Measurements from ENCODE around the gene KRTAP4-7. TPM values are rescaled to one million over a fixed set of nuclear protein-coding genes. Genes with fewer than 3 reads are reported as not detected.
"Not testable (repeated sequence)": the region's sequence is repeated elsewhere in the genome, so short reads cannot be mapped to it uniquely, and the experiment has no call there.

KRTAP4-7 gene
- total and polyA plus RNA-seq, 2 donors = not detected

GRCh38 chr17:41058741-41059140, 25.2 kb upstream of the KRTAP4-7 start:
- H3K4me3 ChIP-seq (ENCODE audit: low read depth, low read length) = no peak overlapping the region
- no peaks in the 10 kb centered on the region for H3K4me1 ChIP-seq (ENCODE audit: insufficient read depth)
- H3K27ac ChIP-seq (ENCODE audit: low read depth) = no peak overlapping the region
- WGBS = 81% methylated on average over 5 of the region's 5 CpGs
- no peaks in the 10 kb centered on the region for H3K36me3 ChIP-seq (ENCODE audit: insufficient read depth)
- DNase-seq (ENCODE audit: extremely low spot score) = no peak

- not testable (repeated sequence) for H3K4me3 ChIP-seq (ENCODE audit: low read depth, low read length); DNase-seq (ENCODE audit: extremely low spot score); H3K27ac ChIP-seq (ENCODE audit: low read depth); H3K36me3 ChIP-seq (ENCODE audit: insufficient read depth); H3K4me1 ChIP-seq (ENCODE audit: insufficient read depth)
- 22% methylated on average over 11 of the region's 31 CpGs for WGBS
These were observed 24.5 kb upstream of the KRTAP4-7 start for GRCh38 chr17:41059276-41060051.

DNA sequence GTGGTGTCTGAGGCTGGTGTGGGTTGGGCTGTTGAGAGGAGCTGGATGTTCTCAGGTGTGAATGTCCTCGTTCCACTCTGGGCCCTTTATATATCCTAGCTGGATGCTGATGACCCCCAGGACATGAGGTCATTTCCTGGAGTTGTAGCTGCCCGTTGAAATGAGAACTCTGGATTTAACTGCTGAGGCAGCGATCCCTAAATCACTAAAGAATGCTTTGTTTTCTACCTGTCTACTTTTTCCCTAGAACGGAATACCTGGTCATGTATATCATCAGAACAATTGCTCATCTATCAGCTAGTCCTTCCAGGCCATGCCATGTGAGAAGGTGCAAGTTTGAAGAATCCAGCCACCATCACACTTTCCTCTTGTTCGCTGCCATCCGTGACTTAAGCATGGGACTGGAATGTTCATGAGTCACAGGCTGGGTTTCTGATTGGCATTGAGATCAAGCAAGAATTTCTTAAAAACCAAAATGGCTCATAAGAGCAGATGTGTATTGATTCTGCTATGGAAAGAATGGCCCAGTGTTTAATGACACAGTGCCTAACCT, 23.8 kb upstream of the KRTAP4-7 start, which contains the start of gene KRTAP2-3:
TSS of gene KRTAP2-3 (minus strand) at position 63 of the 553 bp plus-strand sequence. CDS start 64 bp downstream, outside the sequence.
- H3K27ac ChIP-seq (ENCODE audit: low read depth) = no peak within 1 kb of the TSS
- 66% methylated on average over 6 of the region's 6 CpGs for WGBS
- H3K4me3 ChIP-seq (ENCODE audit: low read depth, low read length) = no peak within 1 kb of the TSS
- H3K4me1 ChIP-seq (ENCODE audit: insufficient read depth) = no peaks in the 10 kb centered on the region
- H3K36me3 ChIP-seq (ENCODE audit: insufficient read depth) = no peaks in the 10 kb centered on the region
- DNase-seq (ENCODE audit: extremely low spot score) = no peak

DNA sequence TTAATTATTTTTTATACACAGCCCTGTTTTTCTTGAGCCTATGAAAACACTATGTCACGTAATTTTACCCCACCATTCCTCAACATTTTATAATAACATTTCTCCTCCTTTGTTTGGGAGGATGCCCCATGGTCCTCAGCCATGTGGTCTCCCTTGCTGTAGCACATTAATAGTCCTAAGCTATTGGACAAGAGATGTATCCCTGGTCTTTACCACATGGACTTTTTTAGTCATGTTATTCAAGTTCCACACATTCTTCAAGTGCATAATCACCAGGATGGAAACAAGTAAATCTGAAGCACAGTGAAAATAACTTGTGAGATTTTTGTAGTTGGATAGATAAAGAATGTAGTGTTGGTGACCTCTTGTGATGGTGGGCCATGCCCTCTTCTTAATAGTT, 22.0 kb upstream of the KRTAP4-7 start:
- 65% methylated on average over 1 of the region's 1 CpG for WGBS
- H3K27ac ChIP-seq (ENCODE audit: low read depth) = no peak overlapping the region
- H3K4me1 ChIP-seq (ENCODE audit: insufficient read depth) = no peaks in the 10 kb centered on the region
- H3K4me3 ChIP-seq (ENCODE audit: low read depth, low read length) = no peak overlapping the region
- no peaks in the 10 kb centered on the region for H3K36me3 ChIP-seq (ENCODE audit: insufficient read depth)
- no peak for DNase-seq (ENCODE audit: extremely low spot score)

GRCh38 chr17:41063449-41063848, 20.5 kb upstream of the KRTAP4-7 start:
- no peaks in the 10 kb centered on the region for H3K4me1 ChIP-seq (ENCODE audit: insufficient read depth)
- no peak overlapping the region for H3K27ac ChIP-seq (ENCODE audit: low read depth)
- H3K4me3 ChIP-seq (ENCODE audit: low read depth, low read length) = no peak overlapping the region
- 71% methylated on average over 4 of the region's 4 CpGs for WGBS
- no peaks in the 10 kb centered on the region for H3K36me3 ChIP-seq (ENCODE audit: insufficient read depth)
- no peak for DNase-seq (ENCODE audit: extremely low spot score)

DNA sequence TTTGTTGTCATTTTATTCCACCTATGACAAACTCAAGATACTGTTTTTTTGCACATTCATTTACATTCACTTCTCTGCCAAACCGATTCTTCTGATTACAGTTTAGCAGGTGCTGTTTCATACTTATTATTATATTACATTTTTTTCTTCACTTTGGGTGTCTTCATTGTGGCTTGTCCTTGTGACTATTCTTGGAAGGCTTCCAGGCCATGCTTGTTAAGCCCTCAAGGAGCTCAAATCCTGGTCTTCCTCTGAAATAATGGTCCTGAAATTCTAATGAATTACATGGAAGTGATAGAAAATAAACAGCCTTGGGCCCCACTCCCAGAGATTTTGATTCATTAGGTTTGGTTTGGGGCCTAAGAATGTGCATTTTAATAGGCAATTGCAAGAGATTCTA, 19.6 kb upstream of the KRTAP4-7 start:
- H3K36me3 ChIP-seq (ENCODE audit: insufficient read depth) = no peaks in the 10 kb centered on the region
- no peaks in the 10 kb centered on the region for H3K4me1 ChIP-seq (ENCODE audit: insufficient read depth)
- no peak overlapping the region for H3K4me3 ChIP-seq (ENCODE audit: low read depth, low read length)
- DNase-seq (ENCODE audit: extremely low spot score) = no peak
- WGBS = 85% methylated on average over 1 of the region's 1 CpG
- no peak overlapping the region for H3K27ac ChIP-seq (ENCODE audit: low read depth)

DNA sequence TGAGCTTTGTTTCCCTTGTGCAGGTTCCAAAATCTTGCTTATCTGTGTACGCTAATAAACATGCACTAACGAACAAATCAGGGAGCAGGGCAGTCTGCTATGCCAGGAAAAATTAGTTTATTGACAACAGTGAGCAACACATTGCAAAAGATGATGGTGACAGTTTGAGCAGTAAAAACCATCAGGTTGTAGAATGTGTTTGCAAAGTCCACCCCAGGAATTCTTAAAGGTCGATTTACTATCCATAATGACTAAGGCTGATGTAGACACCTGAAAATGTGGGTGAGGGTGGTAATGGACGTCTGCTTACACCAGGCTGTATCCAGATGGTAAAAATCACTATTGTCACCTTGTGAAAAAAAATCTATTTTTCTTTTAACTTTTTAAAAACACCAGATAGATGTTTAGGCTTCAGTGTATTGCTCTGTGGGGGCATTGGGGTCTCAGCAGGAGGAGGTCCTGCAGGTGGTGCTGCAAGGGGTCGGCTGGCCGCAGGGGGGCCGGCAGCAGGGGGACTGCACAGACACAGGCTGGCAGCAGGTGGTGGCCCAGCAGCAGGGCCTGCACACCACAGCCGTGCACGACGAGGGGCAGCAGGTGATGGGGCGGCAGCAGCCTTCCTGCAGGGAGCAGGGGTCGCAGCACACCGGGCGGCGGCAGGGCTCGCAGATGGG, 18.8 kb upstream of the KRTAP4-7 start:
- H3K4me3 ChIP-seq (ENCODE audit: low read depth, low read length); H3K27ac ChIP-seq (ENCODE audit: low read depth); DNase-seq (ENCODE audit: extremely low spot score); H3K36me3 ChIP-seq (ENCODE audit: insufficient read depth); H3K4me1 ChIP-seq (ENCODE audit: insufficient read depth): not testable (repeated sequence)
- WGBS = 69% methylated on average over 7 of the region's 16 CpGs

- 83% methylated on average over 6 of the region's 6 CpGs for WGBS
- Histone ChIP-seq H3K36me3 (ENCODE audit: insufficient read depth) (no peaks in the 10 kb centered on the region), H3K4me3 (ENCODE audit: low read depth, low read length) (no peak within 1 kb of the TSS), H3K27ac (ENCODE audit: low read depth) (no peak within 1 kb of the TSS), H3K4me1 (ENCODE audit: insufficient read depth) (no peaks in the 10 kb centered on the region)
- DNase-seq (ENCODE audit: extremely low spot score) = no peak
These were observed 17.9 kb upstream of the KRTAP4-7 start, which contains the start of gene KRTAP2-4 for GRCh38 chr17:41065829-41066624. TSS of gene KRTAP2-4 (minus strand) at chr17:41065879. CDS start at chr17:41065845, 34 bp downstream.

DNA sequence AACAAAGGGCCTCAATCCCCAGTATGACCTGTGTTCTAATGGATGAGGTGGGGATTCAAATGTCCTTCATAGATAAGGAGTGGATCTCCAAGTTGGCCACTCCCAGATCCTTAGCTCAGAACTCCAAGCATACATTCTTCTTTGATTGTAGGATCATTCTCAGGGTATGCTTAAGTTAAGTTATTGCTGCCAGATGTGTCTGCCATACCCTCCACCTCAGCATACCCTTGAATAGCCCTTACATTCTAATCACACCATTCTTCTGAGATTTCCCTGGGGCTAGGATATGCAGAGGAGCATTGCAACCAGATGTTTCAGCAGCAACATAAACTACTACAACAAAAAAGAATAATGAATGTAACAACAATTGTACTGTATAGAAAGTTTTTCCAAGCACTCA, 16.7 kb upstream of the KRTAP4-7 start:
- Histone ChIP-seq H3K27ac (ENCODE audit: low read depth) (no peak overlapping the region), H3K4me3 (ENCODE audit: low read depth, low read length) (no peak overlapping the region), H3K4me1 (ENCODE audit: insufficient read depth) (no peaks in the 10 kb centered on the region), H3K36me3 (ENCODE audit: insufficient read depth) (no peaks in the 10 kb centered on the region)
- no peak for DNase-seq (ENCODE audit: extremely low spot score)

DNA sequence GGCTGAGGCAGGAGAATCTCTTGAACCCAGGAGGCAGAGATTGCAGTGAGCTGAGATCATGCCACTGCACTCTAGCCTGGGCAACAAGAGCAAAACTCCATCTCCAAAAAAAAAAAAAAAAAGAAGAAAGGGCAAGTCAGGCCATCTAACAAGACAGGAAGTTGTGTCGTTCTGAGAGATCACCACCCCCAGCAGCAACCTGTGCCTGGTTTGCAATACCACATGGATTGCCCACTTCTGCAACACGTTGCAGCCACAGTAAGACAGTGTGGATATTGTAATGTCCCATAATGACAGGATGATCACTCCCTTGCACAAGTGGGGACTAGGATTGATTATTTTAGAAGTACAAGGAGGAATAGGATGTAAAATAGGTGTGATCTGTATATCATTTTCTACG, 14.9 kb upstream of the KRTAP4-7 start:
- DNase-seq (ENCODE audit: extremely low spot score) = no peak
- no peaks in the 10 kb centered on the region for H3K36me3 ChIP-seq (ENCODE audit: insufficient read depth)
- 77% methylated on average over 3 of the region's 3 CpGs for WGBS
- no peak overlapping the region for H3K4me3 ChIP-seq (ENCODE audit: low read depth, low read length)
- no peak overlapping the region for H3K27ac ChIP-seq (ENCODE audit: low read depth)
- no peaks in the 10 kb centered on the region for H3K4me1 ChIP-seq (ENCODE audit: insufficient read depth)

GRCh38 chr17:41071606-41072360, 12.2 kb upstream of the KRTAP4-7 start:
- Histone ChIP-seq H3K4me3 (ENCODE audit: low read depth, low read length) (no peak overlapping the region), H3K36me3 (ENCODE audit: insufficient read depth) (no peaks in the 10 kb centered on the region), H3K27ac (ENCODE audit: low read depth) (no peak overlapping the region), H3K4me1 (ENCODE audit: insufficient read depth) (no peaks in the 10 kb centered on the region)
- 80% methylated on average over 5 of the region's 5 CpGs for WGBS
- no peak for DNase-seq (ENCODE audit: extremely low spot score)

- no peak overlapping the region for H3K4me3 ChIP-seq (ENCODE audit: low read depth, low read length)
- no peaks in the 10 kb centered on the region for H3K36me3 ChIP-seq (ENCODE audit: insufficient read depth)
- no peak for DNase-seq (ENCODE audit: extremely low spot score)
- 91% methylated on average over 2 of the region's 2 CpGs for WGBS
- H3K4me1 ChIP-seq (ENCODE audit: insufficient read depth) = no peaks in the 10 kb centered on the region
- no peak overlapping the region for H3K27ac ChIP-seq (ENCODE audit: low read depth)
These were observed 10.3 kb upstream of the KRTAP4-7 start for GRCh38 chr17:41073676-41074075.

GRCh38 chr17:41076788-41077187, 7.2 kb upstream of the KRTAP4-7 start:
- DNase-seq (ENCODE audit: extremely low spot score) = no peak
- Histone ChIP-seq H3K36me3 (ENCODE audit: insufficient read depth) (no peaks in the 10 kb centered on the region), H3K27ac (ENCODE audit: low read depth) (no peak overlapping the region), H3K4me3 (ENCODE audit: low read depth, low read length) (no peak overlapping the region), H3K4me1 (ENCODE audit: insufficient read depth) (no peaks in the 10 kb centered on the region)
